Measurements from ENCODE around the gene TBCK.

Gene TBCK

GRCh38 chr4:106253364-106254129 lies 62.5 kb downstream of the TBCK start:
- Histone ChIP-seq H3K27ac (ENCODE audit: low read length) (no peak overlapping the region), H3K9me2 (replicated peaks; ENCODE audit: insufficient read depth, low read length) (no peaks in the 10 kb centered on the region), H3K4me2 (ENCODE audit: low read depth, low read length) (no peak overlapping the region), H3K36me3 (replicated peaks; ENCODE audit: insufficient read depth, low read length) (no peaks in the 10 kb centered on the region), H3K9ac (ENCODE audit: low read length) (no peak overlapping the region), H3K27me3 (replicated peaks; ENCODE audit: insufficient read depth, low read length) (no peaks in the 10 kb centered on the region), H2AFZ (ENCODE audit: low read length) (no peak overlapping the region), H4K20me1 (ENCODE audit: insufficient read depth, low read length) (no peaks in the 10 kb centered on the region), H3K4me1 (ENCODE audit: low read length) (no peaks in the 10 kb centered on the region), H3F3A (ENCODE audit: insufficient read depth, low read length) (no peaks in the 10 kb centered on the region), H3K9me3 (replicated peaks; ENCODE audit: insufficient read depth, low read length) (no peaks in the 10 kb centered on the region), H3K4me3 (ENCODE audit: low read length) (no peak overlapping the region), H3K79me2 (ENCODE audit: low read length) (no peaks in the 10 kb centered on the region)
- no peak for TF ChIP-seq EZH2 (optimal IDR thresholded peaks at IDR 0.05; ENCODE audit: low read depth, low read length)
- TF ChIP-seq CTCF (IDR thresholded peaks at IDR 0.05; ENCODE audit: low read length), result no peak
- TF ChIP-seq EZH2phosphoT487 (IDR thresholded peaks at IDR 0.05; ENCODE audit: low read length), result no peak
- DNase-seq, result no peak

- Histone ChIP-seq H3K36me3 (replicated peaks; ENCODE audit: insufficient read depth, low read length) (no peaks in the 10 kb centered on the region), H4K20me1 (ENCODE audit: insufficient read depth, low read length) (no peaks in the 10 kb centered on the region), H3K4me1 (ENCODE audit: low read length) (no peaks in the 10 kb centered on the region), H3K27me3 (replicated peaks; ENCODE audit: insufficient read depth, low read length) (no peaks in the 10 kb centered on the region), H3K9me3 (replicated peaks; ENCODE audit: insufficient read depth, low read length) (no peaks in the 10 kb centered on the region), H3F3A (ENCODE audit: insufficient read depth, low read length) (no peaks in the 10 kb centered on the region), H3K79me2 (ENCODE audit: low read length) (no peaks in the 10 kb centered on the region), H3K9ac (ENCODE audit: low read length) (no peak overlapping the region), H3K27ac (ENCODE audit: low read length) (no peak overlapping the region), H3K4me2 (ENCODE audit: low read depth, low read length) (no peak overlapping the region), H2AFZ (ENCODE audit: low read length) (no peak overlapping the region), H3K9me2 (replicated peaks; ENCODE audit: insufficient read depth, low read length) (no peaks in the 10 kb centered on the region), H3K4me3 (ENCODE audit: low read length) (no peak overlapping the region)
- TF ChIP-seq CTCF (IDR thresholded peaks at IDR 0.05; ENCODE audit: low read length) (no peak), EZH2 (optimal IDR thresholded peaks at IDR 0.05; ENCODE audit: low read depth, low read length) (no peak)
- DNase-seq, result no peak
Observed at GRCh38 chr4:106247600-106247999, 68.4 kb downstream of the TBCK start.

GRCh38 chr4:106246441-106246840 lies 69.6 kb downstream of the TBCK start:
- H3K4me1 ChIP-seq (ENCODE audit: low read length), result no peaks in the 10 kb centered on the region
- H3K36me3 ChIP-seq (replicated peaks; ENCODE audit: insufficient read depth, low read length), result no peaks in the 10 kb centered on the region
- TF ChIP-seq EZH2phosphoT487 (IDR thresholded peaks at IDR 0.05; ENCODE audit: low read length) (no peak), EZH2 (optimal IDR thresholded peaks at IDR 0.05; ENCODE audit: low read depth, low read length) (no peak), CTCF (IDR thresholded peaks at IDR 0.05; ENCODE audit: low read length) (no peak)
- no peak overlapping the region for H3K9ac ChIP-seq (ENCODE audit: low read length)
- H3K4me2 ChIP-seq (ENCODE audit: low read depth, low read length), result no peak overlapping the region
- H3K27ac ChIP-seq (ENCODE audit: low read length), result no peak overlapping the region
- no peak overlapping the region for H2AFZ ChIP-seq (ENCODE audit: low read length)
- no peaks in the 10 kb centered on the region for H3K9me2 ChIP-seq (replicated peaks; ENCODE audit: insufficient read depth, low read length)
- no peak for DNase-seq
- no peaks in the 10 kb centered on the region for H4K20me1 ChIP-seq (ENCODE audit: insufficient read depth, low read length)
- no peak overlapping the region for H3K4me3 ChIP-seq (ENCODE audit: low read length)
- H3K27me3 ChIP-seq (replicated peaks; ENCODE audit: insufficient read depth, low read length), result no peaks in the 10 kb centered on the region
- H3F3A ChIP-seq (ENCODE audit: insufficient read depth, low read length), result no peaks in the 10 kb centered on the region
- H3K79me2 ChIP-seq (ENCODE audit: low read length), result no peaks in the 10 kb centered on the region
- no peaks in the 10 kb centered on the region for H3K9me3 ChIP-seq (replicated peaks; ENCODE audit: insufficient read depth, low read length)

All from MM.1S (cell line).